Stomach (tissue), 4 donors: ENCODE measurements around the gene GNE.

Experiments used
- POLR2A ChIP-seq, 4 donors: fragments of 450-650 bp; IDR thresholded peaks; one replicate each; pipeline ENCODE4 v1.6.1; 2016; ENCODE audit warnings: antibody characterized with exemption in 4 of 4, control low read depth in 2 of 4, mild to moderate bottlenecking in 1 of 4, moderate library complexity in 1 of 4
- TF ChIP-seq, protein P1 (sequence below), 7 experiments: fragments of 450-650 bp in 4 of 7; fragments of 200-600 bp in 3 of 7; sonication (generic) in 3 of 7; IDR thresholded peaks; one replicate each; pipeline ENCODE4 v1.5.1; 2016 to 2019; ENCODE audit warnings: antibody characterized with exemption in 7 of 7, control low read depth in 2 of 7, mild to moderate bottlenecking in 1 of 7

GRCh38 chr9:36191686-36192085 is 66.6 kb downstream of the GNE start:
- TF ChIP-seq, protein P1, sequence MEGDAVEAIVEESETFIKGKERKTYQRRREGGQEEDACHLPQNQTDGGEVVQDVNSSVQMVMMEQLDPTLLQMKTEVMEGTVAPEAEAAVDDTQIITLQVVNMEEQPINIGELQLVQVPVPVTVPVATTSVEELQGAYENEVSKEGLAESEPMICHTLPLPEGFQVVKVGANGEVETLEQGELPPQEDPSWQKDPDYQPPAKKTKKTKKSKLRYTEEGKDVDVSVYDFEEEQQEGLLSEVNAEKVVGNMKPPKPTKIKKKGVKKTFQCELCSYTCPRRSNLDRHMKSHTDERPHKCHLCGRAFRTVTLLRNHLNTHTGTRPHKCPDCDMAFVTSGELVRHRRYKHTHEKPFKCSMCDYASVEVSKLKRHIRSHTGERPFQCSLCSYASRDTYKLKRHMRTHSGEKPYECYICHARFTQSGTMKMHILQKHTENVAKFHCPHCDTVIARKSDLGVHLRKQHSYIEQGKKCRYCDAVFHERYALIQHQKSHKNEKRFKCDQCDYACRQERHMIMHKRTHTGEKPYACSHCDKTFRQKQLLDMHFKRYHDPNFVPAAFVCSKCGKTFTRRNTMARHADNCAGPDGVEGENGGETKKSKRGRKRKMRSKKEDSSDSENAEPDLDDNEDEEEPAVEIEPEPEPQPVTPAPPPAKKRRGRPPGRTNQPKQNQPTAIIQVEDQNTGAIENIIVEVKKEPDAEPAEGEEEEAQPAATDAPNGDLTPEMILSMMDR (IDR thresholded peaks at IDR 0.05), result no peak
- TF ChIP-seq POLR2A (IDR thresholded peaks at IDR 0.05), result no peak
